ENCODE results near the gene GALNT17.

GALNT17 gene

DNA sequence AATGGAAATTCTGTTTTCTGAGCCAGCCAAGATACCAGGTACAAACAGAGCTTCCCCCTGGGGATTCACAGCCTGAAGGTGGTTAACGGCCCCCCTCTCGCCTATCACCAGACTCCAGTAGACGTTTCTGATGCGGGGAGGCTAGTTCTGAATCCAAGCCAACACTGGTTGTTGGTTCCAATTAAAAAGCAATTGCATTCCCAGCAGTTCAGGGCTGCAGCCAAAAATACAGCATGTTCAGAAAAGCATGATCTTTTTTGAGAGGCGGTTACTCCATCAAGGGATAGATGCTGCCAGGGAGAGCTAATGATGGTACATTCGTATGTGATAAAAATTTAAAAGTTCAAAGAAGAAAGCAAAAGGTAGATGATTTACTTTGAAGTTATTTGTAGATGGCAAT is 481.0 kb downstream of the GALNT17 start:
- Mint-ChIP-seq H3K36me3 (ENCODE audit: low read depth) (peaks cover 4% of the 10 kb centered on the region), H3K4me1 (peaks cover 40% of the 10 kb centered on the region), H3K27ac (peak overlapping the region in 2 of 3 experiments; percentile 52 to 58), H3K27me3 (ENCODE audit: low read depth) (no peaks in the 10 kb centered on the region), H3K4me3 (peak overlapping the region in 1 of 3 experiments; percentile 21), H3K9me3 (peaks cover 2% of the 10 kb centered on the region)
- TF ChIP-seq, protein P1, sequence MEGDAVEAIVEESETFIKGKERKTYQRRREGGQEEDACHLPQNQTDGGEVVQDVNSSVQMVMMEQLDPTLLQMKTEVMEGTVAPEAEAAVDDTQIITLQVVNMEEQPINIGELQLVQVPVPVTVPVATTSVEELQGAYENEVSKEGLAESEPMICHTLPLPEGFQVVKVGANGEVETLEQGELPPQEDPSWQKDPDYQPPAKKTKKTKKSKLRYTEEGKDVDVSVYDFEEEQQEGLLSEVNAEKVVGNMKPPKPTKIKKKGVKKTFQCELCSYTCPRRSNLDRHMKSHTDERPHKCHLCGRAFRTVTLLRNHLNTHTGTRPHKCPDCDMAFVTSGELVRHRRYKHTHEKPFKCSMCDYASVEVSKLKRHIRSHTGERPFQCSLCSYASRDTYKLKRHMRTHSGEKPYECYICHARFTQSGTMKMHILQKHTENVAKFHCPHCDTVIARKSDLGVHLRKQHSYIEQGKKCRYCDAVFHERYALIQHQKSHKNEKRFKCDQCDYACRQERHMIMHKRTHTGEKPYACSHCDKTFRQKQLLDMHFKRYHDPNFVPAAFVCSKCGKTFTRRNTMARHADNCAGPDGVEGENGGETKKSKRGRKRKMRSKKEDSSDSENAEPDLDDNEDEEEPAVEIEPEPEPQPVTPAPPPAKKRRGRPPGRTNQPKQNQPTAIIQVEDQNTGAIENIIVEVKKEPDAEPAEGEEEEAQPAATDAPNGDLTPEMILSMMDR (IDR thresholded peaks at IDR 0.05; ENCODE audit: unreplicated experiment in 3 of 3) = no peak

DNA sequence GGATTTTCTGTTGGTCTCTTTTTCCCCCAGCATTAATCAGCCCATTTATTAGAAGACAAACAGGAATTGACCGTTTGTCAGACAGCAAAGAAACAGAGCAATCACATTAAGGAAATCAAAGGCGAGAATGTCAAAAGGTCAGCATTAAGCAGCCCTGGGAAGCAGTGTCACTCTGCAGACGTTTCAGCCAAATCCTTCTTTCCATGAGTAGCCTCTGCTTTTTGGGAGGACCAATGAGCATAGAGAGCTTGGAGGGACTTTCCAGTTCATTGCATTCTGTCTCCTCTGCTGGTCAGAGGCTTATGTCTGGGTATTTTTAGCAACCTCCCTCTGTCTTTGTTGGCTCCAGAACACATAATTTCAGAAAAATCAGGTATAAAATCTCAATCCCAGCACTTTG is 481.4 kb downstream of the GALNT17 start:
- H3K9me3 Mint-ChIP-seq = no peaks in the 10 kb centered on the region
- no peaks in the 10 kb centered on the region for H3K27me3 Mint-ChIP-seq (ENCODE audit: low read depth)
- TF ChIP-seq, protein P1 (IDR thresholded peaks at IDR 0.05; ENCODE audit: unreplicated experiment in 3 of 3) = no peak
- H3K36me3 Mint-ChIP-seq (ENCODE audit: low read depth) = no peaks in the 10 kb centered on the region
- H3K27ac Mint-ChIP-seq = peak overlapping the region in 2 of 3 experiments; percentile 52 to 58
- H3K4me3 Mint-ChIP-seq = peak overlapping the region in 1 of 3 experiments; percentile 21
- peaks cover 44% of the 10 kb centered on the region for H3K4me1 Mint-ChIP-seq

DNA sequence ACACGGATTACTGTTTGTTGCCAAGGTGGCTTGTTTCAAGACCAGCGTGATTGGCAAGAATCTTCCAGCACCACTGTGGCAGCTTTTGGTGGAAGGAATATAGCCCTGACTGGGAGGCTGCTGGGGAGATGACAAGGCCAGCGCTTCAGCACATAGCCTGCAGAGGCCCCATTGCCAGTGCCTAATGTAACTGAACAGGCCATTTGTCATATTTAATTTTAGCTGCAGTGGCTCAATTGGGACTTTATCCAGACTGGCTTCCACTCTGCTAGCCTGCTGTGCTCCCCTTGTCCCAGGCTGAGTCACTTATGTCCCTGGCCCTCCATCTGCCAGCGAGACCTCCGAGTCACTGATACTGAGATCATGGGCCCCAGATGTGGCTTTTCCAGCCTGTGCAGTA is 483.1 kb downstream of the GALNT17 start:
- no peak overlapping the region for H3K4me3 Mint-ChIP-seq
- H3K9me3 Mint-ChIP-seq = peaks cover 5% of the 10 kb centered on the region
- TF ChIP-seq, protein P1 (IDR thresholded peaks at IDR 0.05; ENCODE audit: unreplicated experiment in 3 of 3) = no peak
- H3K4me1 Mint-ChIP-seq = peaks cover 57% of the 10 kb centered on the region
- no peaks in the 10 kb centered on the region for H3K36me3 Mint-ChIP-seq (ENCODE audit: low read depth)
- no peak overlapping the region for H3K27ac Mint-ChIP-seq
- H3K27me3 Mint-ChIP-seq (ENCODE audit: low read depth) = no peaks in the 10 kb centered on the region

DNA sequence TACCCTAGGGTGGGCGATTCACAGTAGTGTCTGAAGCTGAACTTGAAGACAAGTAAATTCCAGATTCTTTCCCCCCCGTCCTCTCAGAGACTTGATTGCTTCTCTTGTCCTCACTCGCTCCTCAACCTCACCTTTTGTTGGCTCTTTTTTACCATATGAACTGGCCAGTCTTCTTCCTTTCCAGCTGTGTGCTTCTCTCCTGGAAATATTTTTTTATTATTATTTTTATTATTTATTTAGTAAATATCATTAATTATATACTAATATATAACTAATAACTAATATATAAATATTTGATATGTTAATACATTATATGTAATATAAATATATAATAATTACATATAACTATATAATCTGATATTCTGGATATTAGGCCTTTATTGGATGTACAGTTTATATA is 484.3 kb downstream of the GALNT17 start:
- Mint-ChIP-seq H3K27ac (no peak overlapping the region), H3K4me3 (no peak overlapping the region), H3K4me1 (peaks cover 64% of the 10 kb centered on the region), H3K9me3 (peaks cover 5% of the 10 kb centered on the region), H3K27me3 (ENCODE audit: low read depth) (no peaks in the 10 kb centered on the region), H3K36me3 (ENCODE audit: low read depth) (no peaks in the 10 kb centered on the region)
- TF ChIP-seq, protein P1 (IDR thresholded peaks at IDR 0.05; ENCODE audit: unreplicated experiment in 3 of 3) = no peak

DNA sequence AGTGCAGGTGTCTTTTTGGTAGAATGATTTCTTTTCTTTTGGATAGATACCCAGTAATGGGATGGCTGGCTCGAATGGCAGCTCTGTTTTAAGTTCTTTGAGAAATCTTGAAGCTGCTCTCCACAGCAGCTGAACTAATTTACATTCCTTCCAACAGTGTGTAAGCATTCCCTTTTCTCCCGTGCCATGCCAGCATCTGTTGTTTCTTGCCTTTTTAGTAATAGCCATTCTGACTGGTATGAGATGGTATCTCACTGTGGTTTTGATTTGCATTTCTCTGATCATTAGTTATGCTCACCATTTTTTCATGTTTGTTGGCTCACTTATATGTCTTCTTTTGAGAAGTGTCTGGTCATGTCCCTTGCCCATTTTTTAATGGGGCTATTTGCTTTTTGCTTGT is 486.3 kb downstream of the GALNT17 start:
- H3K9me3 Mint-ChIP-seq = peaks cover 5% of the 10 kb centered on the region
- H3K4me3 Mint-ChIP-seq = peak overlapping the region in 1 of 3 experiments; percentile 29
- H3K27ac Mint-ChIP-seq = no peak overlapping the region
- no peaks in the 10 kb centered on the region for H3K27me3 Mint-ChIP-seq (ENCODE audit: low read depth)
- TF ChIP-seq, protein P1 (IDR thresholded peaks at IDR 0.05; ENCODE audit: unreplicated experiment in 3 of 3) = no peak
- no peaks in the 10 kb centered on the region for H3K36me3 Mint-ChIP-seq (ENCODE audit: low read depth)
- peaks cover 45% of the 10 kb centered on the region for H3K4me1 Mint-ChIP-seq

DNA sequence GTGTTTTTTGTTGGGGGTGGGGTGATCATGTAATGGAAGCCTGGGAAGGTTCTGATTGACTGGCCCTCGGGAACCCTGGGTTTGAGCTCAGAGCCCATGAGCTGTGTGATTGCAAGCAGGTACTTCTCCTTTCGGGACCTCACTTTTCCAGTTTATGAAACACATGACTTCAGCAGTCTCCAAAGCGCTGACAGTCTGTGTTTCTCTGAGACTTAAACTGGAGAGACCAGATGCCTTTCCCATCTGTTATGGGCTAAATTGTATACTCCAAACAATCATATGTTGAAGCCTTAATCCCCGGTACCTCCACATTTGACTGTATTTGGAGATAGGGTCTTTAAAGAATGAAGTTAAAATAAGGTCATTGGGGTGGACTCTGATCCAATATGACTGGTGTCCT is 493.6 kb downstream of the GALNT17 start:
- Mint-ChIP-seq H3K36me3 (ENCODE audit: low read depth) (no peaks in the 10 kb centered on the region), H3K27ac (no peak overlapping the region), H3K27me3 (ENCODE audit: low read depth) (peaks cover 4% of the 10 kb centered on the region), H3K4me3 (no peak overlapping the region), H3K9me3 (no peaks in the 10 kb centered on the region), H3K4me1 (peaks cover 24% of the 10 kb centered on the region)
- TF ChIP-seq, protein P1 (IDR thresholded peaks at IDR 0.05; ENCODE audit: unreplicated experiment in 3 of 3) = no peak
